ENCODE results near the gene EXOC4.
"Not testable (repeated sequence)": the region's sequence is repeated elsewhere in the genome, so short reads cannot be mapped to it uniquely, and the experiment has no call there.

Gene EXOC4

GRCh38 chr7:133642907-133643306 lies 390.0 kb downstream of the EXOC4 start:
- Histone ChIP-seq H3K27ac (no peak overlapping the region), H3K4me3 (no peak overlapping the region), H3K9me3 (ENCODE audit: low read depth, low read length) (no peaks in the 10 kb centered on the region), H3K36me3 (ENCODE audit: insufficient read depth, low read length) (no peaks in the 10 kb centered on the region), H3K9ac (ENCODE audit: insufficient read length) (no peak overlapping the region)
- no peak for DNase-seq (ENCODE audit: low read depth, low spot score)
- no peak for TF ChIP-seq FOXP2 (optimal IDR thresholded peaks at IDR 0.05; ENCODE audit: control extremely low read depth, extremely low read length, insufficient read depth)
- TF ChIP-seq EZH2 (IDR thresholded peaks at IDR 0.05) = no peak
- TF ChIP-seq POLR2AphosphoS5 (IDR thresholded peaks at IDR 0.05; ENCODE audit: borderline replicate concordance, low read depth, low read length) = no peak

GRCh38 chr7:133643652-133644051 lies 390.8 kb downstream of the EXOC4 start:
- H3K9ac ChIP-seq (ENCODE audit: insufficient read length); H3K36me3 ChIP-seq (ENCODE audit: insufficient read depth, low read length); H3K4me3 ChIP-seq: not testable (repeated sequence)

GRCh38 chr7:133645884-133646391 lies 393.1 kb downstream of the EXOC4 start:
- Histone ChIP-seq H3K4me3 (no peak overlapping the region), H3K27ac (no peak overlapping the region), H3K36me3 (ENCODE audit: insufficient read depth, low read length) (no peaks in the 10 kb centered on the region), H3K9me3 (ENCODE audit: low read depth, low read length) (no peaks in the 10 kb centered on the region), H3K9ac (ENCODE audit: insufficient read length) (no peak overlapping the region)
- DNase-seq (ENCODE audit: low read depth, low spot score) = no peak
- no peak for TF ChIP-seq POLR2AphosphoS5 (IDR thresholded peaks at IDR 0.05; ENCODE audit: borderline replicate concordance, low read depth, low read length)
- TF ChIP-seq EZH2 (IDR thresholded peaks at IDR 0.05) = no peak
- TF ChIP-seq FOXP2 (optimal IDR thresholded peaks at IDR 0.05; ENCODE audit: control extremely low read depth, extremely low read length, insufficient read depth) = no peak

More at GRCh38 chr7:133643652-133644051, 390.8 kb downstream of the EXOC4 start:
- not testable (repeated sequence) for DNase-seq (ENCODE audit: low read depth, low spot score); H3K9me3 ChIP-seq (ENCODE audit: low read depth, low read length); H3K27ac ChIP-seq

- Histone ChIP-seq H3K9ac (ENCODE audit: insufficient read length) (no peak overlapping the region), H3K9me3 (ENCODE audit: low read depth, low read length) (no peaks in the 10 kb centered on the region), H3K4me3 (no peak overlapping the region), H3K36me3 (ENCODE audit: insufficient read depth, low read length) (no peaks in the 10 kb centered on the region), H3K27ac (no peak overlapping the region)
- DNase-seq (ENCODE audit: low read depth, low spot score) = no peak
- no peak for TF ChIP-seq EZH2 (IDR thresholded peaks at IDR 0.05)
- TF ChIP-seq FOXP2 (optimal IDR thresholded peaks at IDR 0.05; ENCODE audit: control extremely low read depth, extremely low read length, insufficient read depth) = no peak
- TF ChIP-seq POLR2AphosphoS5 (IDR thresholded peaks at IDR 0.05; ENCODE audit: borderline replicate concordance, low read depth, low read length) = no peak
Measured at GRCh38 chr7:133646472-133647315, 393.8 kb downstream of the EXOC4 start.

GRCh38 chr7:133649593-133649992 lies 396.7 kb downstream of the EXOC4 start:
- Histone ChIP-seq H3K4me3 (no peak overlapping the region), H3K9me3 (ENCODE audit: low read depth, low read length) (no peaks in the 10 kb centered on the region), H3K9ac (ENCODE audit: insufficient read length) (no peak overlapping the region), H3K27ac (peak overlapping the region; percentile 63), H3K36me3 (ENCODE audit: insufficient read depth, low read length) (no peaks in the 10 kb centered on the region)
- TF ChIP-seq POLR2AphosphoS5 (IDR thresholded peaks at IDR 0.05; ENCODE audit: borderline replicate concordance, low read depth, low read length) = no peak
- no peak for TF ChIP-seq EZH2 (IDR thresholded peaks at IDR 0.05)
- TF ChIP-seq FOXP2 (optimal IDR thresholded peaks at IDR 0.05; ENCODE audit: control extremely low read depth, extremely low read length, insufficient read depth) = no peak
- DNase-seq (ENCODE audit: low read depth, low spot score) = no peak

GRCh38 chr7:133650069-133650468 lies 397.2 kb downstream of the EXOC4 start:
- H3K9me3 ChIP-seq (ENCODE audit: low read depth, low read length) = no peaks in the 10 kb centered on the region
- peak overlapping the region; percentile 2 for H3K9ac ChIP-seq (ENCODE audit: insufficient read length)
- no peak for DNase-seq (ENCODE audit: low read depth, low spot score)
- peak overlapping the region; percentile 7; the same call in 1 of the 2 replicates for H3K4me3 ChIP-seq
- TF ChIP-seq POLR2AphosphoS5 (IDR thresholded peaks at IDR 0.05; ENCODE audit: borderline replicate concordance, low read depth, low read length) (no peak), FOXP2 (optimal IDR thresholded peaks at IDR 0.05; ENCODE audit: control extremely low read depth, extremely low read length, insufficient read depth) (no peak), EZH2 (IDR thresholded peaks at IDR 0.05) (no peak)
- no peaks in the 10 kb centered on the region for H3K36me3 ChIP-seq (ENCODE audit: insufficient read depth, low read length)
- peak overlapping the region; percentile 63 for H3K27ac ChIP-seq

- DNase-seq (ENCODE audit: low read depth, low spot score) = no peak
- Histone ChIP-seq H3K27ac (peak overlapping the region; percentile 63), H3K9me3 (ENCODE audit: low read depth, low read length) (no peaks in the 10 kb centered on the region), H3K36me3 (ENCODE audit: insufficient read depth, low read length) (no peaks in the 10 kb centered on the region), H3K4me3 (peak overlapping the region; percentile 31), H3K9ac (ENCODE audit: insufficient read length) (no peak overlapping the region)
- TF ChIP-seq EZH2 (IDR thresholded peaks at IDR 0.05) (no peak), FOXP2 (optimal IDR thresholded peaks at IDR 0.05; ENCODE audit: control extremely low read depth, extremely low read length, insufficient read depth) (no peak)
Measured at GRCh38 chr7:133650487-133651300, 397.8 kb downstream of the EXOC4 start.

- no peak for DNase-seq (ENCODE audit: low read depth, low spot score)
- H3K4me3 ChIP-seq = no peak overlapping the region
- no peak overlapping the region for H3K27ac ChIP-seq
- H3K36me3 ChIP-seq (ENCODE audit: insufficient read depth, low read length) = no peaks in the 10 kb centered on the region
- H3K9me3 ChIP-seq (ENCODE audit: low read depth, low read length) = no peaks in the 10 kb centered on the region
- no peak overlapping the region for H3K9ac ChIP-seq (ENCODE audit: insufficient read length)
- TF ChIP-seq FOXP2 (optimal IDR thresholded peaks at IDR 0.05; ENCODE audit: control extremely low read depth, extremely low read length, insufficient read depth) (no peak), EZH2 (IDR thresholded peaks at IDR 0.05) (no peak), POLR2AphosphoS5 (IDR thresholded peaks at IDR 0.05; ENCODE audit: borderline replicate concordance, low read depth, low read length) (no peak)
Measured at GRCh38 chr7:133652547-133652946, 399.7 kb downstream of the EXOC4 start.

All from SK-N-MC (cell line).